Keratinocyte (primary cell): Measurements from ENCODE around the gene CXCR6. TPM values are rescaled to one million over a fixed set of nuclear protein-coding genes. Genes with fewer than 3 reads are reported as not detected.

ENCODE experiments used
- DNase-seq: peaks from one replicate; pipeline ENCODE4 v3.0.0-alpha.2; 2011; ENCODE audit warnings: low read depth, missing footprints, low spot score
- FAIRE-seq: peaks from 2 replicates; lab custom pipeline; 2011; peaks lifted over from hg19 to GRCh38; lab: Jason Lieb, UNC
- H2AFZ ChIP-seq: 2 replicates; pipeline ENCODE4 v1.6.0; 2012; ENCODE audit warnings: low read length, control low read depth, inconsistent platforms; ENCODE audit not compliant: control insufficient read depth
- H3K27ac ChIP-seq: 2 replicates; pipeline ENCODE4 v1.5.1; 2011; ENCODE audit warnings: low read length; ENCODE audit not compliant: control insufficient read depth, insufficient read depth
- H3K27me3 ChIP-seq: 3 replicates; pipeline ENCODE4 v1.6.0; 2011; ENCODE audit warnings: low read length; ENCODE audit not compliant: control insufficient read depth, insufficient read depth; ENCODE audit errors: extremely low read depth
- H3K36me3 ChIP-seq, 2 experiments: 2 replicates in 1 of 2; 3 replicates in 1 of 2; pipeline ENCODE4 v1.5.1; 2011; ENCODE audit warnings: low read length in 2 of 2, mild to moderate bottlenecking in 1 of 2; ENCODE audit not compliant: control insufficient read depth in 2 of 2, insufficient read depth in 2 of 2; ENCODE audit errors: extremely low read depth in 1 of 2
- H3K4me1 ChIP-seq: 3 replicates; pipeline ENCODE4 v1.5.1; 2011; ENCODE audit warnings: low read length; ENCODE audit not compliant: control insufficient read depth, insufficient read depth; ENCODE audit errors: extremely low read depth
- H3K4me2 ChIP-seq: 3 replicates; pipeline ENCODE4 v1.6.0; 2011; ENCODE audit warnings: low read depth, low read length; ENCODE audit not compliant: control insufficient read depth, insufficient read depth; ENCODE audit errors: extremely low read depth
- H3K4me3 ChIP-seq, 3 experiments: fragments of 200-600 bp in 1 of 3; sonication (generic) in 1 of 3; 2 replicates in 2 of 3; 3 replicates in 1 of 3; pipeline ENCODE4 v1.5.1; 2011 to 2016; ENCODE audit warnings: low read length in 3 of 3, mild to moderate bottlenecking in 3 of 3, control low read depth in 2 of 3, inconsistent platforms in 1 of 3, low read depth in 1 of 3, mixed read lengths in 1 of 3, mixed run types in 1 of 3, moderate library complexity in 1 of 3; ENCODE audit not compliant: control insufficient read depth in 2 of 3, insufficient read depth in 2 of 3; ENCODE audit errors: extremely low read depth in 1 of 3
- H3K79me2 ChIP-seq: 2 replicates; pipeline ENCODE4 v1.6.0; 2012; ENCODE audit warnings: low read length; ENCODE audit not compliant: control insufficient read depth, insufficient read depth
- H3K9ac ChIP-seq: 3 replicates; pipeline ENCODE4 v1.6.0; 2011; ENCODE audit warnings: low read length; ENCODE audit not compliant: control insufficient read depth, insufficient read depth; ENCODE audit errors: extremely low read depth
- H3K9me1 ChIP-seq: 3 replicates; pipeline ENCODE4 v1.6.0; 2011; ENCODE audit warnings: low read length; ENCODE audit not compliant: control insufficient read depth, insufficient read depth; ENCODE audit errors: extremely low read depth
- H3K9me3 ChIP-seq: 2 replicates; pipeline ENCODE4 v1.5.1; 2012; ENCODE audit warnings: low read depth, low read length; ENCODE audit not compliant: control insufficient read depth
- H4K20me1 ChIP-seq: 3 replicates; pipeline ENCODE4 v1.6.0; 2011; ENCODE audit warnings: low read length; ENCODE audit not compliant: control insufficient read depth, insufficient read depth; ENCODE audit errors: extremely low read depth
- CTCF ChIP-seq, 3 experiments: IDR thresholded peaks in 1 of 3; conservative IDR thresholded peaks in 1 of 3; optimal IDR thresholded peaks in 1 of 3; 2 replicates in 2 of 3; 3 replicates in 1 of 3; pipeline versions ENCODE3 to v1.5.1; 2011; ENCODE audit warnings: low read length in 3 of 3, mild to moderate bottlenecking in 3 of 3, moderate library complexity in 2 of 3, control low read depth in 1 of 3, inconsistent platforms in 1 of 3; ENCODE audit not compliant: insufficient read depth in 2 of 3; ENCODE audit errors: extremely low read depth in 1 of 3
- EZH2 ChIP-seq: IDR thresholded peaks from one replicate; pipeline ENCODE4 v1.6.1; 2012; ENCODE audit warnings: inconsistent platforms, mild to moderate bottlenecking, low read length, moderate library complexity
- dilution Hi-C: fragments of 300-500 bp; cut with MboI; formaldehyde crosslinking; loops from one replicate; pipeline ENCODE4 v1.7.0; 2020; ENCODE audit warnings: low sequenced_read_pairs; ENCODE audit not compliant: extremely low pct_ligation_motif_present
- polyA plus RNA-seq, 5 experiments: library from polyadenylated mRNA; depleted of rRNA in 3 of 5; stranded (reverse) in 3 of 5; stranded (forward) in 1 of 5; unstranded in 1 of 5; fragments of >200 nt; gene quantifications; 1 replicate in 1 of 5; 2 replicates in 3 of 5; 3 replicates in 1 of 5; pipeline versions ENCODE4 v1.2.1 to v1.2.3, GENCODE V29; 2011 to 2012; ENCODE audit warnings: missing spikeins in 2 of 5, low read depth in 1 of 5, low replicate concordance in 1 of 5

CXCR6 gene
- polyA plus RNA-seq, 1 donor (not counting 4 experiments of a cell fraction or from before 2014, with no cell fraction given), result not detected

- peaks cover 9 to 12% of the 10 kb centered on the region in 2 experiments for H3K36me3 ChIP-seq
- no peak for FAIRE-seq
- H3K9me3 ChIP-seq, result no peaks in the 10 kb centered on the region
- TF ChIP-seq CTCF (optimal IDR thresholded peaks at IDR 0.05 in 1 of 3, IDR thresholded peaks at IDR 0.05 in 1 of 3, conservative IDR thresholded peaks at IDR 0.05 in 1 of 3; ENCODE audit: extremely low read depth in 1 of 3, insufficient read depth in 2 of 3, low read length in 3 of 3) (no peak), EZH2 (no peak)
- H4K20me1 ChIP-seq, result no peaks in the 10 kb centered on the region
- H3K4me1 ChIP-seq, result peaks cover 24% of the 10 kb centered on the region
- no peak overlapping the region for H3K4me2 ChIP-seq
- peaks cover 2% of the 10 kb centered on the region for H3K79me2 ChIP-seq
- no peak overlapping the region for H3K9ac ChIP-seq
- H3K27ac ChIP-seq, result no peak overlapping the region
- dilution Hi-C loops, result no loop called here
- no peak overlapping the region for H2AFZ ChIP-seq
- H3K9me1 ChIP-seq, result peaks cover 2% of the 10 kb centered on the region
- no peaks in the 10 kb centered on the region for H3K27me3 ChIP-seq
- no peak for DNase-seq
- no peak overlapping the region for H3K4me3 ChIP-seq
Measured at GRCh38 chr3:45984331-45985312, 41.4 kb downstream of the CXCR6 start.

- H3K27me3 ChIP-seq, result no peaks in the 10 kb centered on the region
- TF ChIP-seq CTCF (optimal IDR thresholded peaks at IDR 0.05 in 1 of 3, IDR thresholded peaks at IDR 0.05 in 1 of 3, conservative IDR thresholded peaks at IDR 0.05 in 1 of 3; ENCODE audit: extremely low read depth in 1 of 3, insufficient read depth in 2 of 3, low read length in 3 of 3) (no peak), EZH2 (no peak)
- peaks cover 2% of the 10 kb centered on the region for H3K79me2 ChIP-seq
- no peak overlapping the region for H3K4me3 ChIP-seq
- DNase-seq (no peak), FAIRE-seq (no peak)
- H4K20me1 ChIP-seq, result no peaks in the 10 kb centered on the region
- H3K9me1 ChIP-seq, result peaks cover 2% of the 10 kb centered on the region
- no peak overlapping the region for H3K9ac ChIP-seq
- no peak overlapping the region for H2AFZ ChIP-seq
- no peak overlapping the region for H3K27ac ChIP-seq
- peaks cover 30% of the 10 kb centered on the region for H3K4me1 ChIP-seq
- dilution Hi-C loops, result no loop called here
- H3K36me3 ChIP-seq, result peaks cover 9 to 12% of the 10 kb centered on the region in 2 experiments
- no peak overlapping the region for H3K4me2 ChIP-seq
- no peaks in the 10 kb centered on the region for H3K9me3 ChIP-seq
Measured at GRCh38 chr3:45985532-45986302, 42.5 kb downstream of the CXCR6 start.
